GM19395 (cell line): ENCODE results near the gene EGR2.

Experiments used
- ATAC-seq: cut with Tn5 transposase; IDR thresholded peaks from one replicate; pipeline ENCODE4 v1.9.1; 2021; ENCODE audit warnings: mild to moderate bottlenecking, moderate library complexity; ENCODE audit not compliant: unreplicated experiment

Gene EGR2

GRCh38 chr10:62816331-62817120 lies at the start of gene EGR2:
EGR2 (minus strand) TSS chr10:62816366; CDS start chr10:62816029, 337 bp downstream.
- ATAC-seq: peak; percentile 81

- ATAC-seq: no peak
Measured at GRCh38 chr10:62862447-62862846, 46.3 kb upstream of the EGR2 start.

GRCh38 chr10:62861507-62861906 lies 45.3 kb upstream of the EGR2 start:
- no peak for ATAC-seq

- ATAC-seq: no peak
Measured at GRCh38 chr10:62860946-62861345, 44.8 kb upstream of the EGR2 start.

GRCh38 chr10:62858364-62858763 lies 42.2 kb upstream of the EGR2 start:
- ATAC-seq: no peak

GRCh38 chr10:62856021-62856420 lies 39.9 kb upstream of the EGR2 start:
- no peak for ATAC-seq

- ATAC-seq: peak; percentile 30
Measured at GRCh38 chr10:62853710-62854109, 37.5 kb upstream of the EGR2 start.

GRCh38 chr10:62852961-62853702 lies 37.0 kb upstream of the EGR2 start:
- ATAC-seq: peak; percentile 62

GRCh38 chr10:62851442-62851841 lies 35.3 kb upstream of the EGR2 start:
- ATAC-seq: no peak

- no peak for ATAC-seq
Measured at GRCh38 chr10:62850646-62851045, 34.5 kb upstream of the EGR2 start.

GRCh38 chr10:62847433-62847832 lies 31.3 kb upstream of the EGR2 start:
- no peak for ATAC-seq

GRCh38 chr10:62844280-62845011 lies 28.3 kb upstream of the EGR2 start:
- no peak for ATAC-seq

GRCh38 chr10:62843600-62843999 lies 27.4 kb upstream of the EGR2 start:
- no peak for ATAC-seq

- no peak for ATAC-seq
Measured at GRCh38 chr10:62842983-62843382, 26.8 kb upstream of the EGR2 start.

- peak; percentile 58 for ATAC-seq
Measured at GRCh38 chr10:62839590-62839989, 23.4 kb upstream of the EGR2 start.

- ATAC-seq: peak; percentile 49
Measured at GRCh38 chr10:62831346-62831745, 15.2 kb upstream of the EGR2 start.

- ATAC-seq: no peak
Measured at GRCh38 chr10:62830679-62831078, 14.5 kb upstream of the EGR2 start.

GRCh38 chr10:62829622-62830021 lies 13.5 kb upstream of the EGR2 start:
- ATAC-seq: no peak

GRCh38 chr10:62826273-62826672 lies 10.1 kb upstream of the EGR2 start:
- ATAC-seq: no peak

- ATAC-seq: no peak
Measured at GRCh38 chr10:62820586-62820985, 4.4 kb upstream of the EGR2 start.

- ATAC-seq: no peak
Measured at GRCh38 chr10:62819141-62819920, 3.2 kb upstream of the EGR2 start.
